ENCODE measurements around the gene CPLANE2.

CPLANE2 gene

GRCh38 chr1:16181887-16182719, 54.9 kb downstream of the CPLANE2 start:
- TF ChIP-seq MAX (IDR thresholded peaks at IDR 0.05) (peak; percentile 45; the same call in 1 of the 2 replicates), NFIC (IDR thresholded peaks at IDR 0.05) (peak; percentile 47), ZBTB7A (IDR thresholded peaks at IDR 0.05; ENCODE audit: low read depth) (no peak), CEBPB (IDR thresholded peaks at IDR 0.05) (no peak), FOXM1 (IDR thresholded peaks at IDR 0.05; ENCODE audit: borderline replicate concordance, low read depth) (peak; percentile 86; the same call in 1 of the 2 replicates), EP300 (IDR thresholded peaks at IDR 0.05; ENCODE audit: borderline replicate concordance) (peak; percentile 48; the same call in 1 of the 2 replicates), CREB1 (IDR thresholded peaks at IDR 0.05; ENCODE audit: low read depth) (no peak), USF1 (IDR thresholded peaks at IDR 0.05) (no peak), TCF12 (IDR thresholded peaks at IDR 0.05; ENCODE audit: low read depth) (peak; percentile 54), EGR1 (IDR thresholded peaks at IDR 0.05) (no peak), YY1 (IDR thresholded peaks at IDR 0.05; ENCODE audit: low read depth) (no peak), TAF1 (IDR thresholded peaks at IDR 0.05; ENCODE audit: low read depth) (no peak; the same call in 1 of the 2 replicates), RAD21 (IDR thresholded peaks at IDR 0.05; ENCODE audit: low read depth) (no peak; the same call in 1 of the 2 replicates), TEAD4 (IDR thresholded peaks at IDR 0.05) (peak; percentile 82), REST (IDR thresholded peaks at IDR 0.05; ENCODE audit: low read depth) (no peak)

Measured in Ishikawa (cell line).